22Rv1 (cell line): ENCODE data around the gene ANKRD9.

Experiments used
- H3K27ac ChIP-seq: fragments of 450-650 bp; 2 replicates; pipeline ENCODE4 v1.5.1; 2017
- CTCF ChIP-seq: fragments of 450-650 bp; IDR thresholded peaks from 2 replicates; pipeline ENCODE4 v1.5.1; 2017; ENCODE audit warnings: mild to moderate bottlenecking
- ZFX ChIP-seq: fragments of 450-650 bp; IDR thresholded peaks from 2 replicates; pipeline ENCODE4 v1.6.1; 2017; ENCODE audit warnings: antibody characterized with exemption, borderline replicate concordance

Gene ANKRD9

DNA sequence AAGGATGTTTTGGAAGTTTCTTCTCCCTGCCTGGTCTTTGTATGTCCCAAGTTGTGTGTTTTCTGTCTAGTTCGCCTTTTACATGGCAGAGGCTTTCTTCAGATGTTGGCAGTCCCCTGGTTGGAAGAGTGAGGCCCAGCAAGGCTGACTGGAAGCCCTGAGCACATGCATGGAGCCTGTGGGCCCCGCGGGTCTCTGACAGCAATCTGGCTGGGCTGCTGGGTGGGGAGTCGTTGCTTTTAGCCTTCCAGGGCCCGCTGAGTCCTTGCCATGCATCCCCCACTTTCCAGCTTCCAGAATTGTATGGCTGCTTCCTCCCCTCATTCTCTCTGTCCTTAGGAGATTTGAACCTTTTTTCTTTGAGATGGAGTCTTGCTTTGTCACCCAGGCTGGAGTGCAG lies 25.3 kb downstream of the ANKRD9 start:
- no peak overlapping the region for H3K27ac ChIP-seq
- no peak for TF ChIP-seq ZFX
- TF ChIP-seq CTCF = no peak

- H3K27ac ChIP-seq = peak overlapping the region; percentile 44
- TF ChIP-seq CTCF (no peak), ZFX (no peak)
Observed at GRCh38 chr14:102481791-102482238, 27.8 kb downstream of the ANKRD9 start.

- H3K27ac ChIP-seq = peak overlapping the region; percentile 44
- TF ChIP-seq ZFX (no peak), CTCF (no peak)
Observed at GRCh38 chr14:102481371-102481770, 28.2 kb downstream of the ANKRD9 start.

- TF ChIP-seq CTCF (no peak), ZFX (no peak)
- no peak overlapping the region for H3K27ac ChIP-seq
Observed at GRCh38 chr14:102479777-102480176, 29.8 kb downstream of the ANKRD9 start.

DNA sequence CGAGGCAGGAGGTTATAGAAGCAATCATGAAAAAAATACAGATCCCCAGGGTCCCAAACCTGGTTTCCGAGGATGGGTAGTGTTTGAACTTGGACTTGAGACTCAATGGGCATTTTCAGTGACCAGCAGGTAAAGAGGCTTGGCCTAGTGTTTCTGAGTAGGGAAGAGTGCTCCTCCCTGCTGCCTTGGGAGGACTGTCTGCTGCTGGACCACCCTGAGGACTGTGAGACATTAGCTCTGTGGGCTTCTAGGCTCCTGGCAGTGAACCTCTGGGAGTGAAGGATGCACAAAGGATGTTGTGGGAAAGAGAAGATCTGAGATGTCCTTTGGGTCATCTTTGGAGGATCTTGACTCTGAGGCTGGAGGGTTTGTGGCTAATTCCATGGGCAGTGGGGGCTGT lies 30.5 kb downstream of the ANKRD9 start:
- no peak for TF ChIP-seq ZFX
- TF ChIP-seq CTCF = no peak
- H3K27ac ChIP-seq = no peak overlapping the region

DNA sequence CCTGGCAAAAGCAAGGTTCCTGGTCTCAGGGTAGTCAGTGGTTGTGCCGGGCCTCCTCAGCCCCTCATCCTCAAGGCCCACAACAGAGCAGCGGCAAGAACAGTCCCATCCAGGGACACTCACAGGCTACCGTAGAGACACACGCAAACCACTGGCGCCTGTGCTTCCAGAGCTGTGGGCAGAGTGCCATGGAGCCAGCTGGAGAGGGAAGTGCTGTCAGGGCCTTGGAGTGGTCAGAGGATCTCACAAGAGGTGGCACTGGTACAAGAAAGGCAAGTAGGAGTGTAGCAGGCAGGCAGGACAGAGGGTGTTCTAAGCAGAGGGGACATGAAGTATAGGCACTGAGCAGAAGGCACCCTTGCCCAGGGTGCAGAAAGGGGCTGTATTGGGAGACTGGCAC lies 34.6 kb downstream of the ANKRD9 start:
- TF ChIP-seq ZFX (no peak), CTCF (no peak)
- H3K27ac ChIP-seq = no peak overlapping the region

- H3K27ac ChIP-seq = no peak overlapping the region
- TF ChIP-seq CTCF (no peak), ZFX (no peak)
Observed at GRCh38 chr14:102473559-102473958, 36.0 kb downstream of the ANKRD9 start.
